IMR-90 (cell line): ENCODE results near the gene NUDT3. TPM values are rescaled to one million over a fixed set of nuclear protein-coding genes. Genes with fewer than 3 reads are reported as not detected.

Experiments used
- ATAC-seq: fragments of 200-7000 bp; cut with Tn5 transposase; 2 replicates; pipeline ENCODE4 v1.9.1; 2020; ENCODE audit warnings: low read depth, mild to moderate bottlenecking, moderate library complexity
- BruUV-seq: library from RNA; stranded (reverse); fragments of 400-500 nt; replicated peaks from 2 replicates; lab custom pipeline; 2021; lab: Mats Ljungman, UMichigan
- CTCF ChIA-PET: fragments of 300-600 bp; formaldehyde crosslinking; extraction: SDS; loops from one replicate; lab custom pipeline; 2021; ENCODE audit warnings: antibody characterized with exemption; lab: Yijun Ruan, JAX
- POLR2A ChIA-PET: fragments of 300-600 bp; sonication (Branson Sonifier 250); formaldehyde crosslinking; loops from one replicate; lab custom pipeline; 2022; ENCODE audit warnings: antibody characterized with exemption; ENCODE audit not compliant: unreplicated experiment; lab: Charles Lee
- DNase-seq: peaks from one replicate; pipeline ENCODE4 v3.0.0; 2013
- H2AFZ ChIP-seq: replicated peaks from 2 replicates; pipeline ENCODE3; 2013; ENCODE audit warnings: low read length, mild to moderate bottlenecking; ENCODE audit not compliant: poor library complexity
- H2AK5ac ChIP-seq: 2 replicates; pipeline ENCODE4 v1.6.1; 2013; ENCODE audit warnings: low read depth, low read length, inconsistent platforms
- H2AK9ac ChIP-seq: replicated peaks from 2 replicates; pipeline ENCODE3; 2013; ENCODE audit warnings: mild to moderate bottlenecking, low read depth, low read length, moderate library complexity; ENCODE audit not compliant: poor library complexity
- H2BK120ac ChIP-seq: 2 replicates; pipeline ENCODE4 v1.6.1; 2013; ENCODE audit warnings: low read depth, low read length, inconsistent platforms
- H2BK15ac ChIP-seq: 3 replicates; pipeline ENCODE4 v1.6.1; 2013; ENCODE audit warnings: low read depth, low read length, inconsistent platforms
- H2BK20ac ChIP-seq: 2 replicates; pipeline ENCODE4 v1.6.1; 2013; ENCODE audit warnings: low read depth, mild to moderate bottlenecking, inconsistent platforms, low read length, moderate library complexity
- H2BK5ac ChIP-seq: 2 replicates; pipeline ENCODE4 v1.6.1; 2013; ENCODE audit warnings: mild to moderate bottlenecking, low read depth, low read length, inconsistent platforms; ENCODE audit not compliant: poor library complexity, severe bottlenecking
- H3K14ac ChIP-seq: replicated peaks from 2 replicates; pipeline ENCODE4 v1.6.1; 2013; ENCODE audit warnings: low read depth, low read length, inconsistent platforms
- H3K18ac ChIP-seq: 2 replicates; pipeline ENCODE4 v1.6.1; 2013; ENCODE audit warnings: low read depth, low read length, control low read depth
- H3K23ac ChIP-seq: 2 replicates; pipeline ENCODE4 v1.6.1; 2013; ENCODE audit warnings: low read depth, low read length, inconsistent platforms
- H3K27ac ChIP-seq: 2 replicates; pipeline ENCODE4 v1.5.1; 2013; ENCODE audit warnings: mild to moderate bottlenecking, control low read depth, low read length; ENCODE audit not compliant: insufficient read depth
- H3K27me3 ChIP-seq: 2 replicates; pipeline ENCODE4 v1.6.1; 2013; ENCODE audit warnings: low read length; ENCODE audit not compliant: control insufficient read depth, insufficient read depth
- H3K36me3 ChIP-seq: 2 replicates; pipeline ENCODE4 v1.6.1; 2013; ENCODE audit warnings: low read length, mixed read lengths; ENCODE audit not compliant: control insufficient read depth, insufficient read depth
- H3K4ac ChIP-seq: 2 replicates; pipeline ENCODE4 v1.6.1; 2013; ENCODE audit warnings: low read depth, low read length, inconsistent platforms
- H3K4me1 ChIP-seq: 2 replicates; pipeline ENCODE4 v1.6.1; 2013; ENCODE audit warnings: low read length, mixed read lengths; ENCODE audit not compliant: control insufficient read depth, insufficient read depth
- H3K4me2 ChIP-seq: 2 replicates; pipeline ENCODE4 v1.6.1; 2013; ENCODE audit warnings: low read depth, mild to moderate bottlenecking, control low read depth, low read length, moderate library complexity
- H3K4me3 ChIP-seq: 2 replicates; pipeline ENCODE4 v1.5.1; 2013; ENCODE audit warnings: low read depth, mild to moderate bottlenecking, control low read depth, low read length, moderate library complexity; ENCODE audit not compliant: insufficient read depth
- H3K56ac ChIP-seq: 2 replicates; pipeline ENCODE4 v1.6.1; 2013; ENCODE audit warnings: low read length, inconsistent platforms; ENCODE audit not compliant: insufficient read depth; ENCODE audit errors: extremely low read depth
- H3K79me1 ChIP-seq, 2 experiments: 2 replicates each; pipeline ENCODE4 v1.6.1; 2013; ENCODE audit warnings: low read length in 2 of 2, inconsistent platforms in 1 of 2, low read depth in 1 of 2
- H3K9ac ChIP-seq: 2 replicates; pipeline ENCODE4 v1.6.1; 2013; ENCODE audit warnings: low read depth, low read length, control low read depth
- H3K9me1 ChIP-seq: 2 replicates; pipeline ENCODE4 v1.6.1; 2013; ENCODE audit warnings: low read length, inconsistent platforms; ENCODE audit not compliant: insufficient read depth
- H3K9me3 ChIP-seq: 2 replicates; pipeline ENCODE4 v1.6.1; 2013; ENCODE audit warnings: low read length; ENCODE audit not compliant: control insufficient read depth, insufficient read depth
- H4K20me1 ChIP-seq: 2 replicates; pipeline ENCODE4 v1.6.1; 2013; ENCODE audit warnings: low read length, inconsistent platforms; ENCODE audit not compliant: insufficient read depth
- H4K5ac ChIP-seq: 2 replicates; pipeline ENCODE4 v1.6.1; 2013; ENCODE audit warnings: mild to moderate bottlenecking, low read depth, low read length, control low read depth
- H4K8ac ChIP-seq, 2 experiments: 2 replicates each; pipeline ENCODE4 v1.6.1; 2013; ENCODE audit warnings: low read depth in 2 of 2, low read length in 2 of 2, control low read depth in 1 of 2, inconsistent platforms in 1 of 2
- H4K91ac ChIP-seq: 2 replicates; pipeline ENCODE4 v1.6.1; 2013; ENCODE audit warnings: low read depth, low read length, inconsistent platforms; ENCODE audit not compliant: insufficient read depth
- CHD1 ChIP-seq: IDR thresholded peaks from 2 replicates; pipeline ENCODE4 v1.6.1; 2012; ENCODE audit warnings: low read depth, low read length, improper control_type of control experiment
- CTCF ChIP-seq: conservative IDR thresholded peaks from 2 replicates; pipeline ENCODE4 v1.5.1; 2012; ENCODE audit warnings: mild to moderate bottlenecking, low read depth, low read length, improper control_type of control experiment
- ELK1 ChIP-seq: fragments of 150-350 bp; IDR thresholded peaks from 2 replicates; pipeline ENCODE4 v1.6.1; 2016; ENCODE audit warnings: low read depth, mild to moderate bottlenecking, low read length, moderate library complexity, borderline replicate concordance
- MAFK ChIP-seq: IDR thresholded peaks from 2 replicates; pipeline ENCODE4 v1.6.1; 2012; ENCODE audit warnings: low read depth, low read length, improper control_type of control experiment
- MXI1 ChIP-seq: IDR thresholded peaks from 2 replicates; pipeline ENCODE4 v1.6.1; 2012; ENCODE audit warnings: low read depth, mild to moderate bottlenecking, low read length, moderate library complexity, borderline replicate concordance
- POLR2A ChIP-seq: IDR thresholded peaks from 2 replicates; pipeline ENCODE4 v1.6.1; 2012; ENCODE audit warnings: mild to moderate bottlenecking, low read depth, low read length
- RFX5 ChIP-seq: IDR thresholded peaks from 2 replicates; pipeline ENCODE4 v1.8.0; 2012; ENCODE audit warnings: low read depth, mild to moderate bottlenecking, low read length, moderate library complexity
- WGBS, 2 experiments: methylation state at CpG; one replicate each; pipeline versions ENCODE4 v1.1.5 to v1.1.7; 2013; ENCODE audit warnings: missing lambda C conversion rate in 2 of 2; ENCODE audit not compliant: insufficient read length in 1 of 2; ENCODE audit errors: extremely low coverage in 2 of 2; 5-methylcytosine and 5-hydroxymethylcytosine counted together
- dilution Hi-C: fragments of 300-500 bp; cut with HindIII; formaldehyde crosslinking; loops from one replicate; pipeline ENCODE4 v1.14.3; 2018; ENCODE audit warnings: low sequenced_read_pairs; ENCODE audit not compliant: unreplicated experiment
- in situ Hi-C: fragments of 300-500 bp; cut with MboI; formaldehyde crosslinking; loops from 3 replicates; pipeline ENCODE4 v1.14.3; 2019; ENCODE audit warnings: low sequenced_read_pairs, inconsistent platforms, mixed read lengths
- intact Hi-C: fragments of 100-400 bp; cut with micrococcal nuclease; formaldehyde crosslinking; loops from 2 replicates; pipeline ENCODE4 v1.10.0; 2022
- polyA plus RNA-seq, 3 experiments: library from polyadenylated mRNA; depleted of rRNA; stranded (reverse); fragments of >200 nt; gene quantifications; 2 replicates each; pipeline ENCODE4 v1.2.3, GENCODE V29; 2012; ENCODE audit warnings: low replicate concordance in 1 of 3
- total RNA-seq: library from RNA; depleted of rRNA; stranded (reverse); fragments of >200 nt; gene quantifications from 2 replicates; pipeline ENCODE4 v1.2.3, GENCODE V29; 2012

The NUDT3 gene
- total and polyA plus RNA-seq, 2 of the 4 experiments (the other 2 are of a cell fraction): 10.1 to 17.2 TPM

GRCh38 chr6:34360556-34360955 lies 31.9 kb downstream of the NUDT3 start:
- Histone ChIP-seq H4K5ac (no peak overlapping the region), H2BK5ac (no peak overlapping the region), H2AFZ (no peak overlapping the region), H2AK5ac (0 out of 2 replicates have a peak overlapping the region, but pooled peaks have one; percentile 17), H2BK120ac (peak overlapping the region; percentile 35; the same call in 1 of the 2 replicates), H2BK20ac (no peak overlapping the region; the same call in 1 of the 2 replicates), H3K4me1 (peaks cover 7% of the 10 kb centered on the region), H2AK9ac (no peak overlapping the region), H4K91ac (0 out of 2 replicates have a peak overlapping the region, but pooled peaks have one; percentile 8), H3K18ac (peak overlapping the region; percentile 2; the same call in 1 of the 2 replicates), H3K4me3 (no peak overlapping the region), H2BK15ac (0 out of 3 replicates have a peak overlapping the region, but pooled peaks have one; percentile 25), H4K8ac (peak overlapping the region in 1 of 2 experiments; percentile 26; a peak in 1 of 4 replicates), H3K56ac (no peak overlapping the region), H3K14ac (0 out of 2 replicates have a peak overlapping the region, but pooled peaks have one; percentile 16), H3K4ac (peak overlapping the region; percentile 54; the same call in 1 of the 2 replicates), H3K36me3 (no peaks in the 10 kb centered on the region), H3K9me1 (no peaks in the 10 kb centered on the region; the same call in 1 of the 2 replicates), H3K27me3 (no peaks in the 10 kb centered on the region), H3K9ac (no peak overlapping the region), H3K4me2 (peak overlapping the region; percentile 25; the same call in 1 of the 2 replicates), H3K79me1 (peaks cover 37 to 60% of the 10 kb centered on the region in 2 experiments), H3K9me3 (no peaks in the 10 kb centered on the region), H3K27ac (peak overlapping the region; percentile 40; the same call in 1 of the 2 replicates), H4K20me1 (peaks cover 43% of the 10 kb centered on the region), H3K23ac (no peak overlapping the region)
- ATAC-seq (peak; percentile 38), DNase-seq (peak; percentile 80)
- ChIA-PET CTCF (interaction anchor here (0.6 kb wide), 1 partner anchor 22 kb away, joined by 3 read pairs; no protein-coding TSS in a partner anchor), POLR2A (interaction anchor here (0.8 kb wide), 1 partner anchor 30 kb away, joined by 3 read pairs; no protein-coding TSS in a partner anchor)
- intact Hi-C loops: no loop called here
- in situ Hi-C loops: no loop called here
- dilution Hi-C loops: no loop called here
- BruUV-seq: no TSS peak
- WGBS, 2 experiments: no CpG with 5 or more reads among the region's 2 CpGs
- TF ChIP-seq MAFK: no peak
- TF ChIP-seq CHD1: no peak
- TF ChIP-seq MXI1: no peak
- TF ChIP-seq POLR2A: no peak
- TF ChIP-seq RFX5: no peak
- no peak for TF ChIP-seq ELK1
- no peak for TF ChIP-seq CTCF
